Measurements from ENCODE around the gene CLMN.

Gene CLMN

DNA sequence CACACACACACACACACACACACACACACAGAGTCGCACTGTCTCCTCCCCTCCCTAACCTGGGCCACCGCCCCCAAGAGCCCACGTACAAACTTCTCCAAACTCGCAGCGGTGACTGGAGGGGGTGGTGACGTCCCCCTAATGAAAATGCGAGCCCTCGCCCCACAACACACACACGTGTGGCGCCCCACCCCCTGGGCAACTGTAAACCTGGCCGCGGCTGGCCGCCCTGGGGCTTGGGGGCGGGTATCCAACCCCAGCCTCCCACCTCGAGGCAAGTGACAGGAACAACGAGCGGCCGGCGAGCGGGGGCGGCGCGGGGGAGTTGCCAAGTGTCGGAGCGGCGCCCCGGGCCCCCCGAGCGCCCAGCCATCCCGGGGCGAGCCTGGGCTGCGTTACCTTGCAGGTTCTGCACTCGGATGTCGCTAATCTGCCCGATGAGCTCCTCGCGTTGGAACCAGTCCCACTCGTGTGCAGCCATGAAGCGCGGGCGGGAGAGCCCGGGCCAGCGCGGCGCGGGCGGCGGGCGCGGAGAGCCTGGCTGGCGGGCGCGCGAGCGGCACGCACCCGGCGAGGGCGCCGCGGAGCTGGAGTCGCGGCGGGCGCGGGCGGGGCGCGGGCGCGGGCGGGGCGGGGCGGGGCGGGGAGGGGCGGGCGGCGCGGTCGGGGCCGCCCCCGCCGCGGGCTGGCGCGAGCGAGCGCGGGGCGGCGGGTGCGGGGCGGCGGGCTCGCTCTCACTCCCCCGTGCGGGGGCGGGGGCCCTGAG is at the start of gene CLMN:
CLMN (minus strand) TSS at position 597 of the 766 bp plus-strand sequence; CDS start at position 481, 116 bp downstream.
- DNase-seq (ENCODE audit: low read depth), result no peak

DNA sequence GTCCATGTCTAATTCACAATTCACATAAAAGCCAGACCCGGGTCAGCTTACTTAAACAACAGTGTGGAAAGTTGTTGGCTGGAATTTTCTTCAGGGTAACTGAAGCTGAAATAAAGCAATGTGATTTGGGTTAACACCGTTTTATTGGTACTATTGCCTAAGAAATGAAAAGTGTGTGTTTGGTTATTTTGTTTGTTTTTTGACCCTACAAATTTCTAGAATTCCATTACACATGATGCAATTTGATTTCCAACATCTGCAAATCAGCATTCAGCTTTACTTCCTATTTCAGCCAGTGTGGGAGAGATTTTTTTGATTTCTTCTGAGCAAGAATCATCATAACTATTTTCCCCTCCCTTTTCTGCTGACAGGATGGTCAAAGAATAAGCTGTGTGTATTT is 45.7 kb upstream of the CLMN start:
- peak; percentile 2 for DNase-seq (ENCODE audit: low read depth)

- DNase-seq (ENCODE audit: low read depth), result no peak
Measured at GRCh38 chr14:95364481-95365209, 44.9 kb upstream of the CLMN start.

GRCh38 chr14:95363468-95363954 is 43.8 kb upstream of the CLMN start:
- no peak for DNase-seq (ENCODE audit: low read depth)

- no peak for DNase-seq (ENCODE audit: low read depth)
Measured at GRCh38 chr14:95362138-95362494, 42.4 kb upstream of the CLMN start.

DNA sequence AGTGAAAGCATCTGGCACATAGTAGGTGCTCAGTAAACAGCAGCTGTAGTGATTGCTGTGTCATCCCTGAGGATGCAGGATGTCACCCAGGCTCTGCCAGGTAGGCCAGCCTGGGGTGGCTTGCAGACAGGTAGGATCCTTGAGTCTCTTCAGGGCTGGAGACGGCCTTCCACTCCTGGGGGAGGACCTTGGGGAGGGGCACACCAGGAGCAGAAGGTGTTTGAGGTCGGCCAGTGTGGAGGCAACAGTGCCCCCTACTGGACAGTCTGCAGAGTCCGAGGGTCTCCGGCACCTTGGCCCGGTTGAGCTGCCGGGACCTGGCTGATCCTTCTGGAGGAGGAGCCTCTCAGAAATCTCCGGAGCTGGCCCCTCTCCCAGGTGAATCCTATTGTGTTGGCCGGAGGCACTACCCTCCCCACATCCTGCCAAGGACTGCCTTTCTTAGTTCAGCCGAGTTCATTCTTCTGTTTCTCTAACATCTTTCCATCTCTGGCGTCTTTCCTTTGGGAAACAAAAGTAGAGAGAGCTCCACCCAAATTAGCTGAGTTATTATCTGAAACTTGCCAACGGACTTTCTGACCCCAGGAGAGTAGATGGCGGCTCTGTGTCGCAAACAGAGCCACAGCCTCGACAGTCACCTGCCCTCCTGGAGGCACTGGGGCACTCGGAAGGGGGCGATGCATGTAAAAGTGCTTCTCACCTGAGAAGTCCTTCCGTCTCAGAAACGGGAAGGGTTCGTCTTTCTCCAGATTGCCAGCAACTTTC is 41.8 kb upstream of the CLMN start:
- no peak for DNase-seq (ENCODE audit: low read depth)

DNA sequence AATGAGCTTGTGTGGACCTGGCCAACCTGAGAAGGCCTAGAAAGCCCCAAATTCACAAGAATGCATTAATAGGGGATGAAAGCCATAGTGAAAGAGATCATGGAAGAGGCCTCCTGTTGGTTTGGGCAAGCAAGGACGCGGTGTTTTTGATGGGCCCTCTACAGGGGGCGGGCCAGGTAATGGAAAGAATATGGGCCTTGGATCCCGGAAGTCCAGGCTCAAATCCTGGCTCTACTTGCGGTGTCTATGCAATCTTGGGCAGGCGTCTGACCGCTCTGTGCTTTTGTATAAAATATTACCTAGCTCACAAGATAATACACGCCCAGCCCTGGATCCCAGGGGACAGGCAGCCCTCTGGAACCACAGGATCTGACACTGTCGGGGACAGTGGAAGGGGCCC is 41.1 kb upstream of the CLMN start:
- DNase-seq (ENCODE audit: low read depth), result no peak

DNA sequence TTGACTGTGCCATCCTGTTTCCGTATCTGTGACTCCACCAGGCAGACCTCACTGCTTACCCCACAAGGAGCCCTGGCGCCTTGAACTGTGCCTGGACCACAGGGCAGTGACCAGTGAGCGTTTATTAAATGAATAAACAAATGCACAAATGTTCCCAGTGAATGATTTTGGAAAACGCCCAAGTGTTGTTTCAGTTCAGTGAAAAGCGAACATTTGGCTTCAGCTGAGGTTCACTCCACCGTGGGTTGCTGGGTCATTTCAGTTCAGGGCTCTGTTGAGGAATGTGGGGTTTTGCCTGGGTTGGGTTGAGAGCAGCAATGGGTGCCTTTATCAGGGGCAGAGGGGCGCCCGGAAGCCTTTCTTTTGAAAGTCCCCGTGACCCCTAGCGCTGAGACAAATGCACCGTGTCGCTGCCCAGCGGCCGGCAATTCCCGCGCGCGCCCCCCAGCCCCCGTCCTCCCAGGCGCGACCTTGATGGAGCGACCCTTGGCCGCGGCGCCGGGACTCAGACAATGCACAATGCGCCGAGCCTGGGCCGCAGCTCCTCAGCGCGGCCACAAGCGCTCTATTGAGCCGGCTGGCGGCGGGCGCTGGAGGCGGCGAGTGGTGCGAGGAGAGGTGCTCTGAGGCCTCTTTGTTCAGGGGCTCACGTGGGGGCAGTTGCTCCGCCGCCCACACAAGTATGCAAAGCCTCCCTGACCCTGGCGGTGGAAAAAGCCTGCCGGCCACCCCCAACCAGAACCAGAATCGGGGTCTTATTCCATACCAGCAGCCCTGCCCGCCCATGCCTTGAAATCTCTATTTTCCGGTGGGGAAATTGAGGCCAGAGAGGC is 40.5 kb upstream of the CLMN start:
- no peak for DNase-seq (ENCODE audit: low read depth)

- DNase-seq (ENCODE audit: low read depth), result no peak
Measured at GRCh38 chr14:95356245-95356869, 36.6 kb upstream of the CLMN start.

GRCh38 chr14:95355422-95355821 is 35.7 kb upstream of the CLMN start:
- DNase-seq (ENCODE audit: low read depth), result no peak

- no peak for DNase-seq (ENCODE audit: low read depth)
Measured at GRCh38 chr14:95354834-95355233, 35.1 kb upstream of the CLMN start.

DNA sequence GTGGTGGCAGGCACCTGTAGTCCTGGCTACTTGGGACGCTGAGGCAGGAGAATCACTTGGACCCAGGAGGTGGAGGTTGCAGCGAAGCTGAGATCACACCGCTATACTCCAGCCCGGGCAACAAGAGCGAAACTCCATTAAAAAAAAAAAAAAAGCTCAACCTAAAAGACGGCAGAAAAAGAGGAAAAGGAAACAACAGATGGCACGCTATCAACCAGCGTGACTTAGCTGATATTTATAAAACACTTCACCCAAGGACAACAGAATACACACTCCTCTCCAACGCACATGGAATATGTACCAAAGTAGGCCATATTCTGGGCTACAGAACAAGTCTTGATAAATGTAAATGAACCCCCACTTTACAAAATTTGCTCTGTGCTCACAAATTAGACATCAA is 34.0 kb upstream of the CLMN start:
- no peak for DNase-seq (ENCODE audit: low read depth)

DNA sequence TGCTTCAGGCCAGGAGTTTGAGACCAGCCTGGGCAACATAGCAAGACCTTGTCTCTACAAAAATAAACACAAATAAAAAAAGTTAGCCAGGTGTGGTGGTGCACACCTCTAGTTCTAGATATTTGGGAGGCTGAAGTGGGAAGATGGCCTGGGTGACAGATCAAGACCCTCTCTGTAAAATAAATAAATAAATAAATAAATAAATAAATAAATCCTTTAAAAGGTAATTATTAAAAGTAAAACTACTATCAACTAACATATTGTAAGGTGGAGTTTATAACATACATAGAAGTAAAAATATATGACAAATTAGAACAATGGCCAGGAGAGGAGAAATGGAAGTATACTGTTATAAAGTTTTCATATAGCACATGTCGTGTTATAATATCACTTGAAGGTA is 33.3 kb upstream of the CLMN start:
- DNase-seq (ENCODE audit: low read depth), result no peak

DNA sequence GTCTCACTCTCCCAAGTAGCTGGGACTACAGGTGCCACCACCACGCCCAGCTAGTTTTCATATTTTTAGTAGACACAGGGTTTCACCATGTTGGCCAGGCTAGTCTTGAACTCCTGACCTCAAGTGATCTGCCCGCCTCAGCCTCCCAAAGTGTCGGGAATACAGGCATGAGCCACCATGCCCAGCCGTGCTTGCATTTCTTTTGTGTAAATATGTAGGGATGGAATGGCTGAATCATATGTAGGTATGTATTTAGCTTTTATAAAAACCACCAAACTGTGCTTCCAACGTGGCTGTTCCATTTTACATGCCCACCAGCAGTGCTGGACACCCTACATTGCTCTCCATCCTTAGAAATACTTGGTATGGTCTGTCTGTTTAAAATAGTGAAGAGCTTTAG is 32.8 kb upstream of the CLMN start:
- no peak for DNase-seq (ENCODE audit: low read depth)

DNA sequence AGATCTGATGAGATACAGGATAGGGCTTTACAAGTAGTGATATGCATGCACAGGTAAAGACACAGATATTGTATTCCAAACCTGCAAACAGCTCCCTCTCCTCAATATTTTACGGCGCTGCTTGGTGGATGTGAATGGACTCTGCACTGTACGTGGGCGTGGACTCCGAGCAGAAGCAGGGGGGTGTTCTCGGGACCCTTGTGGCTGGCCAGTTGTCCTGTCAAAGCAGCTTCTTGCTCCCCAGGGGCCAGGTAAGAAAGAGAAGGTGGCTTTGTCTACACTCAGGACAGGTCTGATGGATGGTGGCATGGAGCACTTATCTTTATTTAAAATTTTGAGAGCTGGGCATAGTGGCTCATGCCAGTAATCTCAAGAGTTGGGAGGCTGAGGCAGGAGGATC is 29.5 kb upstream of the CLMN start:
- DNase-seq (ENCODE audit: low read depth), result no peak

DNA sequence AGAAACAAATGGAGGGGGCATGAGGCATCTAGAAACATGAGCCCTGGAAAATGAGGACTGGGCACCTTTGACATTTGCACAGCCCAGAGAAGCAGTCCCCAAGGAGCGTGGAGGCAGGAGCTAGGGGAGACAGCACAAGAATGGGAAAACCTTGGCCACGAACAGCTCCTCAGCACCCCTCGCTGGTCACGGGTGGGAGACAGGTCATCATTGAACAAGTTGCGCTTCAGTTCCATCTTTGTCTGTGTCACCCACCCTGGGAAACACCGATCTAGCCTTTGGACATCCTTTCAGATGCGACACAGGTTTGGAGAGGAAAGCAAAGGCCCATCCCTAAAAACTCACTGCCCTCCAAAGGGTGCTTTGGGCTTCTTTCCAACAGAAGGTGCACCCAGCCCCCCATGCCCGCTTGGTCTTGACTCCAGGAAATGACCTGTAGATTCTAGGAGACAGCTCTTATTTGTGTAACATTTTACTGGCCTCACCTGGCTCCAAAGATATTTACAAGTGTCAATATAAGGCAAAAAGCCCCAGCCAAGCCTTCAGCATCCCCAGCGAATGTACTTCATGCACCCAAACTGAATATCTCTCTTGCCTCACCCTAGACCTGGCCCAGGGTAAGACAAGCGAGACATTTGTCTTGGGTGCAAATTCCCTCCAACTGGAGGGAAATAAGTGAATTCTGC is 28.8 kb upstream of the CLMN start:
- no peak for DNase-seq (ENCODE audit: low read depth)

- DNase-seq (ENCODE audit: low read depth), result no peak
Measured at GRCh38 chr14:95346820-95347219, 27.1 kb upstream of the CLMN start.

GRCh38 chr14:95346266-95346665 is 26.6 kb upstream of the CLMN start:
- no peak for DNase-seq (ENCODE audit: low read depth)

DNA sequence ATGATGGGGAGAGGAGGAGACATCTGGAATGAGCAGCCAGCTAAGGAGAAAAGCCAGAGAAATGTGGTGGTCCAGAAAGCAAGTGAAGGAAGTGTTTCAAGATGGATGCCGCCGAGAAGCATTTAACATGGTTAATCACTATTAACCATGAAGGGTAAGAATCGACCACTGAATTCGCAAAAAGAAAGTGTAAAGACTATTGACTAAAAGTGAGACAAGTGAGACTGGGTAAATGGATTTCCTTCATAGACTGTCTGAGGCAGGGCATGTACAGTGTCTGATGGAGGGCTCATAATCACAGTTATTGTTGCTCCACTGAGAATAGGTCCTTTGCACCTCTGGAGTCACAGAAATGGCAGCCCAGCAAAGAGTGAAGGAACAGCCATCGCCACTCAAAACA is 25.3 kb upstream of the CLMN start:
- no peak for DNase-seq (ENCODE audit: low read depth)

GRCh38 chr14:95344536-95344935 is 24.8 kb upstream of the CLMN start:
- no peak for DNase-seq (ENCODE audit: low read depth)

- no peak for DNase-seq (ENCODE audit: low read depth)
Measured at GRCh38 chr14:95341564-95341963, 21.9 kb upstream of the CLMN start.
